ENCODE results near the gene VIPAS39. TPM values are rescaled to one million over a fixed set of nuclear protein-coding genes. Genes with fewer than 3 reads are reported as not detected.

Gene VIPAS39
- total RNA-seq, 2 donors from 2014 or later = 26.7 to 29.8 TPM

GRCh38 chr14:77390188-77390587, 67.2 kb downstream of the VIPAS39 start:
- H3K27me3 Mint-ChIP-seq (ENCODE audit: insufficient read depth) = no peaks in the 10 kb centered on the region
- H3K27ac Mint-ChIP-seq = no peak overlapping the region
- H3K27me3 ChIP-seq (ENCODE audit: control insufficient read depth, insufficient read depth, low read length, poor library complexity, severe bottlenecking) = no peaks in the 10 kb centered on the region
- H3K9me3 Mint-ChIP-seq = no peaks in the 10 kb centered on the region
- H3K27ac ChIP-seq (ENCODE audit: low read depth, low read length) = no peak overlapping the region
- H3K9me3 ChIP-seq (ENCODE audit: control insufficient read depth, low read length) = no peaks in the 10 kb centered on the region
- no peak for DNase-seq
- WGBS, 2 experiments (ENCODE audit: insufficient coverage in 1 of 2, insufficient read length in 1 of 2) = 93 to 100% methylated on average over 3 to 4 of the region's 4 CpGs
- H3K4me3 Mint-ChIP-seq = no peak overlapping the region
- peaks cover 9% of the 10 kb centered on the region for H3K36me3 Mint-ChIP-seq (ENCODE audit: low read depth)
- TF ChIP-seq CTCF (conservative IDR thresholded peaks at IDR 0.05) = no peak
- H3K9ac ChIP-seq (ENCODE audit: extremely low read depth, low read length, poor library complexity, severe bottlenecking) = no peak overlapping the region
- peaks cover 3% of the 10 kb centered on the region for H3K4me1 ChIP-seq (ENCODE audit: control insufficient read depth, insufficient read depth, low read length)
- H3K4me1 Mint-ChIP-seq = no peaks in the 10 kb centered on the region
- no peak overlapping the region for H3K4me3 ChIP-seq (ENCODE audit: low read length)
- H3K36me3 ChIP-seq (ENCODE audit: control insufficient read depth, insufficient read depth, low read length) = no peaks in the 10 kb centered on the region

- no peaks in the 10 kb centered on the region for H3K36me3 ChIP-seq (ENCODE audit: control insufficient read depth, insufficient read depth, low read length)
- Mint-ChIP-seq H3K27me3 (ENCODE audit: insufficient read depth) (peaks cover 4% of the 10 kb centered on the region), H3K4me1 (peaks cover 25% of the 10 kb centered on the region), H3K4me3 (no peak overlapping the region), H3K27ac (no peak overlapping the region), H3K9me3 (no peaks in the 10 kb centered on the region), H3K36me3 (ENCODE audit: low read depth) (peaks cover 2% of the 10 kb centered on the region)
- no peaks in the 10 kb centered on the region for H3K27me3 ChIP-seq (ENCODE audit: control insufficient read depth, insufficient read depth, low read length, poor library complexity, severe bottlenecking)
- no peaks in the 10 kb centered on the region for H3K9me3 ChIP-seq (ENCODE audit: control insufficient read depth, low read length)
- H3K4me3 ChIP-seq (ENCODE audit: low read length) = no peak overlapping the region
- H3K9ac ChIP-seq (ENCODE audit: extremely low read depth, low read length, poor library complexity, severe bottlenecking) = no peak overlapping the region
- peaks cover 6% of the 10 kb centered on the region for H3K4me1 ChIP-seq (ENCODE audit: control insufficient read depth, insufficient read depth, low read length)
- no peak overlapping the region for H3K27ac ChIP-seq (ENCODE audit: low read depth, low read length)
- no peak for DNase-seq
- 90 to 97% methylated on average over 5 to 6 of the region's 6 CpGs for WGBS, 2 experiments (ENCODE audit: insufficient coverage in 1 of 2, insufficient read length in 1 of 2)
- no peak for TF ChIP-seq CTCF (conservative IDR thresholded peaks at IDR 0.05)
Observed at GRCh38 chr14:77378701-77379100, 78.7 kb downstream of the VIPAS39 start.

- peak overlapping the region; percentile 86 for H3K9ac ChIP-seq (ENCODE audit: extremely low read depth, low read length, poor library complexity, severe bottlenecking)
- TF ChIP-seq CTCF (conservative IDR thresholded peaks at IDR 0.05) = no peak
- no peak overlapping the region for H3K4me3 Mint-ChIP-seq
- no peak overlapping the region for H3K27ac Mint-ChIP-seq
- no peak for DNase-seq
- H3K9me3 ChIP-seq (ENCODE audit: control insufficient read depth, low read length) = no peaks in the 10 kb centered on the region
- H3K9me3 Mint-ChIP-seq = no peaks in the 10 kb centered on the region
- WGBS, 2 experiments (ENCODE audit: insufficient coverage in 1 of 2, insufficient read length in 1 of 2) = 30 to 34% methylated on average over 9 to 10 of the region's 10 CpGs
- peaks cover 33% of the 10 kb centered on the region for H3K4me1 Mint-ChIP-seq
- H3K27ac ChIP-seq (ENCODE audit: low read depth, low read length) = no peak overlapping the region
- no peaks in the 10 kb centered on the region for H3K36me3 ChIP-seq (ENCODE audit: control insufficient read depth, insufficient read depth, low read length)
- peaks cover 6% of the 10 kb centered on the region for H3K4me1 ChIP-seq (ENCODE audit: control insufficient read depth, insufficient read depth, low read length)
- no peaks in the 10 kb centered on the region for H3K27me3 ChIP-seq (ENCODE audit: control insufficient read depth, insufficient read depth, low read length, poor library complexity, severe bottlenecking)
- H3K36me3 Mint-ChIP-seq (ENCODE audit: low read depth) = peaks cover 2% of the 10 kb centered on the region
- H3K27me3 Mint-ChIP-seq (ENCODE audit: insufficient read depth) = peaks cover 4% of the 10 kb centered on the region
- peak overlapping the region; percentile 86 for H3K4me3 ChIP-seq (ENCODE audit: low read length)
Observed at GRCh38 chr14:77377502-77377844, 79.9 kb downstream of the VIPAS39 start.
